NT2/D1 (cell line): Measurements from ENCODE around the gene CSK.

Experiments used
- DNase-seq: peaks from one replicate; pipeline ENCODE4 v3.0.0-alpha.2; 2011; ENCODE audit warnings: low read depth, low spot score
- H3K27me3 ChIP-seq: 2 replicates; pipeline ENCODE4 v1.6.0; 2011; ENCODE audit warnings: mild to moderate bottlenecking; ENCODE audit not compliant: insufficient read length, insufficient read depth
- H3K36me3 ChIP-seq: 2 replicates; pipeline ENCODE4 v1.6.1; 2011; ENCODE audit warnings: mild to moderate bottlenecking, low read length, mixed read lengths; ENCODE audit not compliant: insufficient read depth, insufficient read length
- H3K4me1 ChIP-seq: 2 replicates; pipeline ENCODE4 v1.5.1; 2011; ENCODE audit not compliant: insufficient read depth, insufficient read length
- H3K4me3 ChIP-seq: 2 replicates; pipeline ENCODE4 v1.5.1; 2011; ENCODE audit warnings: low read depth; ENCODE audit not compliant: insufficient read length
- H3K9ac ChIP-seq: 2 replicates; pipeline ENCODE4 v1.6.0; 2011; ENCODE audit warnings: low read depth; ENCODE audit not compliant: insufficient read length
- H3K9me3 ChIP-seq: 2 replicates; pipeline ENCODE4 v1.5.1; 2011; ENCODE audit warnings: mild to moderate bottlenecking, low read length; ENCODE audit not compliant: insufficient read depth
- SUZ12 ChIP-seq: IDR thresholded peaks from 2 replicates; pipeline ENCODE4 v1.6.1; 2011; ENCODE audit not compliant: insufficient read length, insufficient read depth; ENCODE audit errors: extremely low read depth
- YY1 ChIP-seq: IDR thresholded peaks from 2 replicates; pipeline ENCODE4 v1.6.1; 2011; ENCODE audit not compliant: insufficient read length, insufficient read depth
- ZNF274 ChIP-seq: IDR thresholded peaks from 2 replicates; pipeline ENCODE4 v1.6.1; 2011; ENCODE audit warnings: mild to moderate bottlenecking, low read depth, low read length

Gene CSK

GRCh38 chr15:74779162-74779648 lies 2.7 kb upstream of the CSK start:
- TF ChIP-seq SUZ12 (no peak), YY1 (no peak), ZNF274 (no peak)
- Histone ChIP-seq H3K27me3 (peaks cover 10% of the 10 kb centered on the region), H3K9ac (no peak overlapping the region), H3K4me3 (no peak overlapping the region), H3K36me3 (peaks cover 6% of the 10 kb centered on the region), H3K9me3 (no peaks in the 10 kb centered on the region), H3K4me1 (peaks cover 33% of the 10 kb centered on the region)
- no peak for DNase-seq

- Histone ChIP-seq H3K9ac (peak overlapping the region; percentile 67), H3K4me1 (peaks cover 30% of the 10 kb centered on the region), H3K27me3 (peaks cover 10% of the 10 kb centered on the region), H3K9me3 (no peaks in the 10 kb centered on the region), H3K36me3 (peaks cover 21% of the 10 kb centered on the region), H3K4me3 (peak overlapping the region; percentile 73)
- no peak for TF ChIP-seq SUZ12
- no peak for TF ChIP-seq ZNF274
- DNase-seq, result no peak
These were observed 1.1 kb upstream of the CSK start for GRCh38 chr15:74780523-74781430.

GRCh38 chr15:74782259-74783071 lies 585 bp downstream of the CSK start:
- Histone ChIP-seq H3K27me3 (peaks cover 10% of the 10 kb centered on the region), H3K36me3 (peaks cover 21% of the 10 kb centered on the region), H3K9ac (peak overlapping the region; percentile 94), H3K9me3 (no peaks in the 10 kb centered on the region), H3K4me3 (peak overlapping the region; percentile 73), H3K4me1 (peaks cover 34% of the 10 kb centered on the region)
- TF ChIP-seq YY1 (no peak), ZNF274 (no peak), SUZ12 (no peak)
- DNase-seq, result no peak

GRCh38 chr15:74783072-74783807 lies 1.4 kb downstream of the CSK start:
- H3K4me3 ChIP-seq, result peak overlapping the region; percentile 73
- H3K4me1 ChIP-seq, result peaks cover 37% of the 10 kb centered on the region
- H3K27me3 ChIP-seq, result peaks cover 10% of the 10 kb centered on the region
- no peaks in the 10 kb centered on the region for H3K9me3 ChIP-seq
- peaks cover 21% of the 10 kb centered on the region for H3K36me3 ChIP-seq
- H3K9ac ChIP-seq, result peak overlapping the region; percentile 94
- no peak for TF ChIP-seq ZNF274
- TF ChIP-seq YY1, result no peak
- no peak for TF ChIP-seq SUZ12
- DNase-seq, result no peak

- no peak for TF ChIP-seq SUZ12
- no peak for TF ChIP-seq ZNF274
- no peak for TF ChIP-seq YY1
- Histone ChIP-seq H3K9me3 (no peaks in the 10 kb centered on the region), H3K4me1 (peaks cover 39% of the 10 kb centered on the region), H3K9ac (peak overlapping the region; percentile 46), H3K36me3 (peaks cover 21% of the 10 kb centered on the region), H3K27me3 (peaks cover 10% of the 10 kb centered on the region), H3K4me3 (no peak overlapping the region)
- DNase-seq, result no peak
These were observed 1.9 kb downstream of the CSK start for GRCh38 chr15:74783808-74784175.

- no peak for DNase-seq
- H3K9ac ChIP-seq, result peak overlapping the region; percentile 37
- H3K9me3 ChIP-seq, result no peaks in the 10 kb centered on the region
- H3K4me1 ChIP-seq, result peaks cover 45% of the 10 kb centered on the region
- no peak overlapping the region for H3K4me3 ChIP-seq
- H3K27me3 ChIP-seq, result peaks cover 10% of the 10 kb centered on the region
- H3K36me3 ChIP-seq, result peaks cover 26% of the 10 kb centered on the region
- no peak for TF ChIP-seq YY1
- no peak for TF ChIP-seq ZNF274
- no peak for TF ChIP-seq SUZ12
These were observed 2.7 kb downstream of the CSK start for GRCh38 chr15:74784426-74785193.
